Right lobe of liver (tissue), 4 donors: ENCODE results near the gene TDRD12.

Experiments used
- CTCF ChIP-seq, 4 donors: fragments of 200-600 bp in 3 of 4; fragments of 450-650 bp in 1 of 4; IDR thresholded peaks; one replicate each; pipeline versions ENCODE4 v1.5.1 to v1.8.0; 2016 to 2022; ENCODE audit warnings: antibody characterized with exemption in 4 of 4, mild to moderate bottlenecking in 2 of 4
- POLR2A ChIP-seq: fragments of 450-650 bp; IDR thresholded peaks from one replicate; pipeline ENCODE4 v1.6.1; 2017; ENCODE audit warnings: antibody characterized with exemption, mild to moderate bottlenecking
- donor health status: DM: no; HTN: no; CAD: no.
- donor health status: DM: no; HTN: no; CAD: no.
- donor health status: DM: no; HTN: yes; CAD: no.

- no peak for TF ChIP-seq CTCF (IDR thresholded peaks at IDR 0.05)
- TF ChIP-seq POLR2A: no peak
Observed at GRCh38 chr19:32718286-32718685, 1.3 kb upstream of the TDRD12 start.
